H9 (cell line): ENCODE results near the gene CPNE7. TPM values are rescaled to one million over a fixed set of nuclear protein-coding genes. Genes with fewer than 3 reads are reported as not detected.

Experiments
- DNase-seq: peaks from one replicate; pipeline ENCODE4 v3.0.0-alpha.2; 2017
- H2AFZ ChIP-seq: one replicate; pipeline ENCODE4 v1.6.1; 2013; ENCODE audit warnings: mild to moderate bottlenecking, low read length, control low read depth, moderate library complexity
- H2AK5ac ChIP-seq: 2 replicates; pipeline ENCODE4 v1.6.1; 2013; ENCODE audit warnings: low read length, control low read depth, mixed read lengths; ENCODE audit not compliant: insufficient read length
- H2BK120ac ChIP-seq: one replicate; pipeline ENCODE4 v1.6.1; 2013; ENCODE audit warnings: low read depth, mild to moderate bottlenecking, low read length, control low read depth, inconsistent platforms; ENCODE audit not compliant: poor library complexity, severe bottlenecking
- H2BK12ac ChIP-seq: 2 replicates; pipeline ENCODE4 v1.6.1; 2013; ENCODE audit warnings: low read length, control low read depth, mixed read lengths, low read depth; ENCODE audit not compliant: insufficient read length
- H2BK15ac ChIP-seq: 2 replicates; pipeline ENCODE4 v1.6.1; 2013; ENCODE audit warnings: low read depth, low read length, control low read depth
- H2BK20ac ChIP-seq: one replicate; pipeline ENCODE4 v1.6.1; 2013; ENCODE audit warnings: low read depth, mild to moderate bottlenecking, low read length, control low read depth, inconsistent platforms; ENCODE audit not compliant: poor library complexity, severe bottlenecking
- H2BK5ac ChIP-seq: 2 replicates; pipeline ENCODE4 v1.6.1; 2013; ENCODE audit warnings: low read length, control low read depth, mixed read lengths; ENCODE audit not compliant: insufficient read length
- H3K14ac ChIP-seq: 2 replicates; pipeline ENCODE4 v1.6.1; 2013; ENCODE audit warnings: low read length, control low read depth; ENCODE audit not compliant: insufficient read depth
- H3K18ac ChIP-seq: 2 replicates; pipeline ENCODE4 v1.6.1; 2013; ENCODE audit warnings: low read depth, mild to moderate bottlenecking, mixed read lengths, low read length, control low read depth; ENCODE audit not compliant: insufficient read length
- H3K23ac ChIP-seq: 2 replicates; pipeline ENCODE4 v1.6.1; 2013; ENCODE audit warnings: low read length, control low read depth, mixed read lengths, low read depth; ENCODE audit not compliant: insufficient read length
- H3K23me2 ChIP-seq: 2 replicates; pipeline ENCODE4 v1.6.1; 2013; ENCODE audit warnings: low read depth, mild to moderate bottlenecking, mixed read lengths, low read length, control low read depth; ENCODE audit not compliant: insufficient read length, poor library complexity, severe bottlenecking
- H3K27ac ChIP-seq: 2 replicates; pipeline ENCODE4 v1.5.1; 2013; ENCODE audit warnings: low read length, control low read depth, mixed read lengths, low read depth; ENCODE audit not compliant: insufficient read length
- H3K27me3 ChIP-seq: 2 replicates; pipeline ENCODE4 v1.6.1; 2013; ENCODE audit warnings: low read length, control low read depth, inconsistent platforms; ENCODE audit not compliant: insufficient read depth
- H3K4ac ChIP-seq: 2 replicates; pipeline ENCODE4 v1.6.1; 2013; ENCODE audit warnings: low read depth, mild to moderate bottlenecking, control low read depth, inconsistent platforms, low read length, moderate library complexity
- H3K4me1 ChIP-seq: 2 replicates; pipeline ENCODE4 v1.6.1; 2013; ENCODE audit warnings: low read length, control low read depth, inconsistent platforms; ENCODE audit not compliant: insufficient read depth
- H3K4me2 ChIP-seq: 2 replicates; pipeline ENCODE4 v1.6.1; 2013; ENCODE audit warnings: low read length, control low read depth, mixed read lengths; ENCODE audit not compliant: insufficient read length, insufficient read depth
- H3K56ac ChIP-seq: 2 replicates; pipeline ENCODE4 v1.6.1; 2013; ENCODE audit warnings: low read depth, mild to moderate bottlenecking, mixed read lengths, low read length, control low read depth; ENCODE audit not compliant: insufficient read length
- H3K79me1 ChIP-seq: 2 replicates; pipeline ENCODE4 v1.6.1; 2013; ENCODE audit warnings: low read depth, mild to moderate bottlenecking, moderate library complexity, low read length, control low read depth, inconsistent platforms; ENCODE audit not compliant: insufficient read depth, poor library complexity, severe bottlenecking
- H3K79me2 ChIP-seq: 2 replicates; pipeline ENCODE4 v1.6.1; 2013; ENCODE audit warnings: low read length, control low read depth, inconsistent platforms; ENCODE audit not compliant: insufficient read depth
- H3K9ac ChIP-seq: 2 replicates; pipeline ENCODE4 v1.6.1; 2013; ENCODE audit warnings: low read length, control low read depth, mixed read lengths; ENCODE audit not compliant: insufficient read length; ENCODE audit errors: extremely low read depth
- H3K9me3 ChIP-seq: one replicate; pipeline ENCODE4 v1.6.1; 2013; ENCODE audit warnings: low read depth, low read length, inconsistent platforms; ENCODE audit not compliant: control insufficient read depth
- H3T11ph ChIP-seq: one replicate; pipeline ENCODE4 v1.6.1; 2013; ENCODE audit warnings: mild to moderate bottlenecking, low read length, control low read depth, inconsistent platforms
- H4K20me1 ChIP-seq: one replicate; pipeline ENCODE4 v1.6.1; 2013; ENCODE audit not compliant: control insufficient read depth, insufficient read length, insufficient read depth
- H4K5ac ChIP-seq: 2 replicates; pipeline ENCODE4 v1.6.1; 2013; ENCODE audit warnings: low read depth, mild to moderate bottlenecking, mixed read lengths, low read length, control low read depth; ENCODE audit not compliant: insufficient read length
- H4K8ac ChIP-seq: replicated peaks from 2 replicates; pipeline ENCODE4 v1.6.1; 2013; ENCODE audit warnings: low read length, control low read depth, mixed read lengths, low read depth; ENCODE audit not compliant: insufficient read length
- H4K91ac ChIP-seq: 2 replicates; pipeline ENCODE4 v1.6.1; 2013; ENCODE audit warnings: low read depth, mild to moderate bottlenecking, moderate library complexity, mixed read lengths, low read length, control low read depth; ENCODE audit not compliant: insufficient read length
- H3K27ac Mint-ChIP-seq, 3 experiments: 2 replicates in 2 of 3; 3 replicates in 1 of 3; pipeline ENCODE4 v1.8.0; 2020 to 2021; ENCODE audit warnings: mixed read lengths in 3 of 3, mild to moderate bottlenecking in 1 of 3, moderate library complexity in 1 of 3
- H3K27me3 Mint-ChIP-seq: 2 replicates; pipeline ENCODE4 v1.8.0; 2021; ENCODE audit warnings: low read depth, mild to moderate bottlenecking, moderate library complexity, mixed read lengths
- H3K36me3 Mint-ChIP-seq, 3 experiments: 2 replicates in 2 of 3; 3 replicates in 1 of 3; pipeline ENCODE4 v1.8.0; 2020 to 2021; ENCODE audit warnings: low read depth in 3 of 3, mixed read lengths in 3 of 3; ENCODE audit not compliant: insufficient read depth in 1 of 3
- H3K4me1 Mint-ChIP-seq, 2 experiments: 2 replicates each; pipeline ENCODE4 v1.8.0; 2020; ENCODE audit warnings: mixed read lengths in 2 of 2
- H3K4me3 Mint-ChIP-seq, 2 experiments: 2 replicates in 1 of 2; 3 replicates in 1 of 2; pipeline ENCODE4 v1.8.0; 2020 to 2021; ENCODE audit warnings: mild to moderate bottlenecking in 2 of 2, mixed read lengths in 2 of 2, moderate library complexity in 1 of 2
- H3K9me3 Mint-ChIP-seq, 2 experiments: 2 replicates in 1 of 2; 3 replicates in 1 of 2; pipeline ENCODE4 v1.8.0; 2020; ENCODE audit warnings: mild to moderate bottlenecking in 2 of 2, mixed read lengths in 2 of 2, moderate library complexity in 1 of 2
- CTCF ChIP-seq: fragments of 200-600 bp; sonication (generic); conservative IDR thresholded peaks from 3 replicates; pipeline ENCODE4 v1.8.0; 2021; ENCODE audit warnings: antibody characterized with exemption, mild to moderate bottlenecking
- WGBS: extraction: QIAGEN DNeasy Blood & Tissue Kit; methylation state at CpG from one replicate; pipeline ENCODE4 v1.1.7; 2013; ENCODE audit warnings: missing lambda C conversion rate, low lambda C conversion rate, mixed read lengths; ENCODE audit not compliant: insufficient read length; ENCODE audit errors: extremely low coverage; 5-methylcytosine and 5-hydroxymethylcytosine counted together
- total RNA-seq: library from RNA; stranded (reverse); gene quantifications from 2 replicates; pipeline ENCODE4 v1.2.1, GENCODE V29; 2021

Gene CPNE7
- total RNA-seq, 1 experiment from 2014 or later, result 23.4 TPM

- WGBS, result no CpG with 5 or more reads among the region's 49 CpGs
- DNase-seq, result no peak
- Histone ChIP-seq H3K4me1 (no peaks in the 10 kb centered on the region), H2BK20ac (no peak overlapping the region), H2AK5ac (no peak overlapping the region), H3K79me1 (no peaks in the 10 kb centered on the region), H3K18ac (no peak overlapping the region), H2BK12ac (no peak overlapping the region), H3K9ac (no peak overlapping the region), H2AFZ (no peak overlapping the region), H3K56ac (no peak overlapping the region), H2BK5ac (no peak overlapping the region), H3K4me2 (no peak overlapping the region), H4K5ac (no peak overlapping the region), H2BK120ac (no peak overlapping the region), H3K27me3 (no peaks in the 10 kb centered on the region), H3K23ac (no peak overlapping the region), H3K9me3 (no peaks in the 10 kb centered on the region), H3K27ac (no peak overlapping the region), H3K79me2 (no peaks in the 10 kb centered on the region), H4K8ac (no peak overlapping the region), H3K23me2 (no peaks in the 10 kb centered on the region), H4K91ac (no peak overlapping the region), H3K4ac (no peak overlapping the region), H3K14ac (no peak overlapping the region; the same call in 1 of the 2 replicates), H2BK15ac (no peak overlapping the region), H4K20me1 (no peaks in the 10 kb centered on the region), H3T11ph (no peak overlapping the region)
- Mint-ChIP-seq H3K27ac (no peak overlapping the region), H3K4me1 (no peaks in the 10 kb centered on the region), H3K9me3 (peaks cover 3 to 5% of the 10 kb centered on the region in 2 experiments; a peak in 4 of 5 replicates), H3K27me3 (peaks cover 2% of the 10 kb centered on the region), H3K4me3 (no peak overlapping the region), H3K36me3 (peaks cover 0 to 9% (median 6%) of the 10 kb centered on the region in 3 experiments; a peak in 5 of 7 replicates)
- TF ChIP-seq CTCF, result no peak
Observed at GRCh38 chr16:89583895-89584644, 8.5 kb downstream of the CPNE7 start.
